Measurements from ENCODE around the gene LMAN2.

DNA sequence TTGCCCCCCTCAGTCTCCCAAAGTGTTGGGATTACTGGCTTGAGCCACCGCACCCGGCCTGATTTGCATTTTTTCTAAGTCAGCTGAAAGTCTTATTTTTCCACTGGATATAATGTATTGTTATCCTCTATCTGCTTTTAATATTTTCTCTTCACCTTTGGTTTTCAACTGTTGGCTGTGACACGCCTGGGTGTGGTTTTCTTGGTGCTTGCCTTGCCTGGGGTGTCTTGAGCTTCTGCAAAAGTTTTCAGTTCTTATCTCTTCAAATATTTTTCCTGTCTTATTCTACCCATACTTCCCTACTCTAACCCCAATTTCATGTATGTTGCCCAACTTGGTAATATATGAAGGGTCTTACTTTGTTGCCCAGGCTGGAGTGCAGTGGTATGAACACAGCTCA, 35.5 kb downstream of the LMAN2 start:
- TF ChIP-seq EZH2 (IDR thresholded peaks at IDR 0.05) (no peak), CTCF (IDR thresholded peaks at IDR 0.05 in 2 of 3, conservative IDR thresholded peaks at IDR 0.05 in 1 of 3; ENCODE audit: borderline replicate concordance in 1 of 3, insufficient read depth in 1 of 3, low read depth in 2 of 3, low read length in 2 of 3) (no peak), SIN3A (IDR thresholded peaks at IDR 0.05; ENCODE audit: low read depth) (no peak), POLR2A (IDR thresholded peaks at IDR 0.05; ENCODE audit: borderline replicate concordance, extremely low read depth, insufficient read depth, insufficient read length) (no peak), MAX (IDR thresholded peaks at IDR 0.05) (no peak), EZH2phosphoT487 (IDR thresholded peaks at IDR 0.05; ENCODE audit: borderline replicate concordance) (no peak), ZNF274 (IDR thresholded peaks at IDR 0.05; ENCODE audit: low read depth, low read length) (no peak), POLR2AphosphoS5 (IDR thresholded peaks at IDR 0.05; ENCODE audit: low read depth, low read length) (no peak), JUND (IDR thresholded peaks at IDR 0.05) (no peak), ATF3 (IDR thresholded peaks at IDR 0.05) (no peak)
- TF ChIP-seq, protein P1, sequence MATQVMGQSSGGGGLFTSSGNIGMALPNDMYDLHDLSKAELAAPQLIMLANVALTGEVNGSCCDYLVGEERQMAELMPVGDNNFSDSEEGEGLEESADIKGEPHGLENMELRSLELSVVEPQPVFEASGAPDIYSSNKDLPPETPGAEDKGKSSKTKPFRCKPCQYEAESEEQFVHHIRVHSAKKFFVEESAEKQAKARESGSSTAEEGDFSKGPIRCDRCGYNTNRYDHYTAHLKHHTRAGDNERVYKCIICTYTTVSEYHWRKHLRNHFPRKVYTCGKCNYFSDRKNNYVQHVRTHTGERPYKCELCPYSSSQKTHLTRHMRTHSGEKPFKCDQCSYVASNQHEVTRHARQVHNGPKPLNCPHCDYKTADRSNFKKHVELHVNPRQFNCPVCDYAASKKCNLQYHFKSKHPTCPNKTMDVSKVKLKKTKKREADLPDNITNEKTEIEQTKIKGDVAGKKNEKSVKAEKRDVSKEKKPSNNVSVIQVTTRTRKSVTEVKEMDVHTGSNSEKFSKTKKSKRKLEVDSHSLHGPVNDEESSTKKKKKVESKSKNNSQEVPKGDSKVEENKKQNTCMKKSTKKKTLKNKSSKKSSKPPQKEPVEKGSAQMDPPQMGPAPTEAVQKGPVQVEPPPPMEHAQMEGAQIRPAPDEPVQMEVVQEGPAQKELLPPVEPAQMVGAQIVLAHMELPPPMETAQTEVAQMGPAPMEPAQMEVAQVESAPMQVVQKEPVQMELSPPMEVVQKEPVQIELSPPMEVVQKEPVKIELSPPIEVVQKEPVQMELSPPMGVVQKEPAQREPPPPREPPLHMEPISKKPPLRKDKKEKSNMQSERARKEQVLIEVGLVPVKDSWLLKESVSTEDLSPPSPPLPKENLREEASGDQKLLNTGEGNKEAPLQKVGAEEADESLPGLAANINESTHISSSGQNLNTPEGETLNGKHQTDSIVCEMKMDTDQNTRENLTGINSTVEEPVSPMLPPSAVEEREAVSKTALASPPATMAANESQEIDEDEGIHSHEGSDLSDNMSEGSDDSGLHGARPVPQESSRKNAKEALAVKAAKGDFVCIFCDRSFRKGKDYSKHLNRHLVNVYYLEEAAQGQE (IDR thresholded peaks at IDR 0.05; ENCODE audit: low read depth): no peak
